SW 1271 (cell line): ENCODE measurements around the gene PEPD.
"Not testable (repeated sequence)": the region's sequence is repeated elsewhere in the genome, so short reads cannot be mapped to it uniquely, and the experiment has no call there.

ENCODE experiments used
- DNase-seq, 2 experiments: peaks; one replicate each; lab custom pipeline; 2025; lab: John Stamatoyannopoulos, UW

The PEPD gene

DNA sequence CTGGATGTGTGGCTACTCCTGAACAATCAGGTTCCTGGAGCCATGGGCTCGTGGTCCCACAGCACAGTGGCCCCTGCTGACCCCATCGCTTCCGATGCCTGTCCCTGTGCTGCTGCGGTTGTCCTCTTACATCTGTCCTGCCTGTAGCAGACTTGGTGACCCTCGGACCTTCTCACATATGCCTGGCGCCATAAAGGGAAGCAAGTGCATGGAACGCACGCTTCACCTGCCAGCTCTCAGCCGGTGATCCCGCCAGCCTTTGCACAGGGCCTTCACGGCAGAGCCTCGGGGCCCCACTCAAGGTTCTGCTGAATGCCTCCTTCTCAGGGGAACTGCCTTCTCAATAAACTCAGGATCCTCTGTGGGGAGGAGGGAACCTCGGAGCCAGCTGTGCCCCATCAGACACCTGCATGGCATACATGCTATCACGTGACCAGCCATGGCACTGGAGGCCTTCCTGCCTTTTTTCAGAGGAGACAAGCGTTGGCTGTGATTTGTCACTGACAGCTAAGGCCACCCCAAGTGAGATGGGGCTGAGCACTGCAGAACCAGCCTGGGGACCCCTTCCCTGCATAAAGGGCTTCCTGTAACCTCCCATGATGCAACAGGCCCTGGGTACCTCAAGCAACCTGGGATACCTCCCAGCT, 24.3 kb downstream of the PEPD start:
- no peak for DNase-seq

- DNase-seq: no peak
Observed at GRCh38 chr19:33496038-33496895, 25.3 kb downstream of the PEPD start.

DNA sequence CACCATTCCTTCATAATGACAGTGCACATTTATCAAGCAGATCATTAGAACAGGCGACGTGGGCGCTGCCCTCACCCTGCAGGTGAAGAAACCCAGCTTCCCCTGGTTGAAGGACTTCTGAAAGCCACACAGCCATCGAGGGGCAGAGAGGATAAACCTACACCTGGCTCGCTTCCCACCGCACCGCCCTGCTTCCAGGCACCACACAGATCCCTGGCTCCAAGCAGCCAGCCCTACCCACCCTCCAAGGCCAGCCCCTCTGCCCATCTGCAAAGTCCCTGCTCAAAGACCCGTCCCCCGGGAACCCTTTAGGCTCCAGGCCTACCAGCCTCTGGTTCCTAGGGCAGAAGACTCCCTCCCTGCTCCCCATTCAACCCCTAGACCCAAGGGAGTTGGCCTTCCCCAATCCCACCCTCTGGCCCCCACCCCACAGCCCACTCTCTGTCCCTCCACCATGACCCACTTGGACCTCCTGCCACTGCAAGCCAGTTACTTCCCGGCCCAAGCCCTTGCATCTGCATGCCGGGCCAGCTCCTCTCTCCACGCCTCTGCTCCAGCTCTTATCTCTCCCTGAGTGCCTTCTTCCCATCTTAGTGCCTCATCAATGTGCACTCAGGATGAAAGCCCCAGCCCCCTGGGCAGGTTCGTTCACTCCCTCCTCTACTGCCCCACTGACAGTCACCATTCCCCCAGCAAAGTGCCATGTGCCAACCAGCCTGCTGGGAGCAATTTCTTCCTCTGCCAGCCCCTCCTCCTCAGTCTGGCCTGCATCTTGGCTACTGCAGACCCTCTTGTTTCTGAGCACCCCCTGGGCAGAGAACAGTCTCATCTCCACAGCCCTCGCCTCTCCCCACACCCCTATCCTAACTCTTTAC, 28.0 kb downstream of the PEPD start:
- DNase-seq: no peak

- no peak for DNase-seq
Observed at GRCh38 chr19:33492951-33493350, 28.6 kb downstream of the PEPD start.

GRCh38 chr19:33492090-33492489, 29.5 kb downstream of the PEPD start:
- DNase-seq: no peak

GRCh38 chr19:33490596-33490995, 31.0 kb downstream of the PEPD start:
- not testable (repeated sequence) for DNase-seq

DNA sequence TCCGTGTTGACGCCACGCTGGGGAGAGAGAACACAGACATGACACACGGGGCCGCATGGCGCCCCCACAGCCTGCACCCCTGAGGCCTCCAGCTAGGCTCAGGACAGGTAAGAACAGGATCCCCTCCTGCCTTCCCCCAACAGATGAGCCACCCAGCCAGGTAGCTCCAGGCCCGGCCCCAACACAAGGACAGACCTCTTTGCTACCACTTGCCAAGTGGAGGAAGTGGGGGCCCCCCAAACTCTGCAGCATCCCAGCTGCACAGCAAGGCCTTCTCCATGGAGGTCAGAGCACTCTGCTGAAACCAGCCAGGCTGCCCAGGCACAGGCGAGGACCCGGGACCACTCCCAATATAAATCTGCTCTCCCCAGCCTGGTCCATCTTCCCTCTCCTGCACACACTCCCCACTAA, 31.5 kb downstream of the PEPD start:
- DNase-seq: no peak

GRCh38 chr19:33488826-33489225, 32.8 kb downstream of the PEPD start:
- DNase-seq: no peak

- no peak for DNase-seq
Observed at GRCh38 chr19:33487901-33488800, 33.4 kb downstream of the PEPD start.

DNA sequence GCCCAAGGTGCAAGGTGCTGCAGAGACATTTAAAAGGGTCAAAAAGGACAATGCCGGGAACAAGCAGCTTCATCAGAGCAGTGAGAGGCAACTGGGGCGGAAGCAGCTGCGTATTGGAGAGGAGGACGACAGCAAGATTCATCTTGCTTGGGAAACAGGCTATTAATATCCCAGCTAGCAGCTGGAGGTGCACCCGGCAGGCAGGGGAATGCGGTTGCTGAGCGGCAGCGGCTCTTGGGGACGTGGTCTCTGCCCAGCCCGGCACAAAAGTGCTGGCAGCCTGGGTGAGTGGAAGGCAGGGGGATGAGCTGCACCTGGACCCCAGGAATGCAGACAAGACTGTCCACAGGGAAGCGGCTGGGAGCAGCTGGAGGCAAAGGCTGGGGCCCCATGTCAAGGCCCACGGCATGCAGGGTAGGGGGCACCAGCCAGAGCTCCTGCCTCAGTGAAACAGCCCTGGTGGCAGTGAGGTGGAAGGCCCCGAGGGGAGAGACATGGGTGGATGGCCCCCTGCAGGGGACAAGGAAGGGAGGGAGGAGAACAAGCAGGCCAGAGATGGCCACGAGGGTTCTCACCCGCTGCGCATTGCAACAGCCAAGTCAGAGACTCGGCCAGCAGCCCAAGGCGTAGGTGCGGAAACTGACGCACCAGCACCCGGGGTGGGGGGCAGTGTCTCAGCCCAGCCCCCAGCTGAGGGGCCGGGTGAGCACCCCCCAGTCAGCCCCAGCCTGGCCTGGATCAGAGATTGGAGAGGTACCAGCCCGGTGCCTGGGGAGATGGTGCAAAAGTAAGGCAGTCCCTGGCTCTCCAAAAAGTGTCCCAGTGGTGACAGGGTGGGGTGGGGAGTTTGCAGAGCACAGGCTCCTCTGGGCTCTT, 34.4 kb downstream of the PEPD start:
- no peak for DNase-seq

- DNase-seq: no peak
Observed at GRCh38 chr19:33486407-33486806, 35.2 kb downstream of the PEPD start.

GRCh38 chr19:33484226-33484774, 37.3 kb downstream of the PEPD start:
- DNase-seq: no peak

DNA sequence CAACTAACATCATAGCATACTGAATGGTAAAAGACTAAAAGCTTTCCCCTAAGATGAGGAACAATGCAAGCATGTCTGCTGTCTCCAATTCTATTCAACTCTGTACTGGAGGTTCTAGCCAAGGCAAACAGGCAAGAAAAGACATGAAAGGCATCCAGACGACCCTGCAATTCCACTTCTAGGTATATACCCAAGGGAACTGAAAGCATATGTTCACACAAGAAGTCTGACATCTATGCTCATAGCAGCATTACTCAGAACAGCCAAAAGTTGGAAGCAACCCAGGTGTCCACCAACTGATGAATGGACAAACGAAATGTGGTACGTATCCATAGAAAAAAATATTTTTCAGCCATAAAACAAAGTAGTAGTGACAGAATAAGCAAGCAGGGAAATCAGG, 39.1 kb downstream of the PEPD start:
- DNase-seq: no peak

GRCh38 chr19:33481863-33482262, 39.7 kb downstream of the PEPD start:
- no peak for DNase-seq

DNA sequence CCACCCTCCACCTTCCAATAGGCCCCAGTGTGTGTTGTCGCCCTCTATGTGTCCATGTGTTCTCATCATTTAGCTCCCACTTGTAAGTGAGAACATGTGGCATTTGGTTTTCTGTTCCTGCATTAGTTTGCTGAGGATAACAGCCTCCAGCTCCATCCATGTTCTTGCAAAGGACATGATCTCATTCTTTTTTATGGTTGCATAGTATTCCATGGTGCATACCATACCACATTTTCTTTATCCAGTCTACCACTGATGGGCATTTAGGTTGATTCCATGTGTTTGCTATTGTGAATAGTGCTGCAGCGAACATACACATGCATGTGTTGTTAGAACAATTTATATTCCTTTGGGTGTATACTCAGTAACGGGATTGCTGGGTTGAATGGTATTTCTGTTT, 42.0 kb downstream of the PEPD start:
- not testable (repeated sequence) for DNase-seq

GRCh38 chr19:33477781-33478180, 43.8 kb downstream of the PEPD start:
- DNase-seq: no peak

- DNase-seq: no peak
Observed at GRCh38 chr19:33476151-33476707, 45.4 kb downstream of the PEPD start.

GRCh38 chr19:33473653-33474305, 47.8 kb downstream of the PEPD start:
- no peak for DNase-seq
